ENCODE data around the gene CCDC6. TPM values are rescaled to one million over a fixed set of nuclear protein-coding genes. Genes with fewer than 3 reads are reported as not detected.
A peak's percentile ranks its signal among the peaks of the same experiment; 100 is the strongest.

Gene CCDC6
- total and polyA plus RNA-seq, 2 experiments from 2014 or later, result 19.4 to 23.2 TPM

DNA sequence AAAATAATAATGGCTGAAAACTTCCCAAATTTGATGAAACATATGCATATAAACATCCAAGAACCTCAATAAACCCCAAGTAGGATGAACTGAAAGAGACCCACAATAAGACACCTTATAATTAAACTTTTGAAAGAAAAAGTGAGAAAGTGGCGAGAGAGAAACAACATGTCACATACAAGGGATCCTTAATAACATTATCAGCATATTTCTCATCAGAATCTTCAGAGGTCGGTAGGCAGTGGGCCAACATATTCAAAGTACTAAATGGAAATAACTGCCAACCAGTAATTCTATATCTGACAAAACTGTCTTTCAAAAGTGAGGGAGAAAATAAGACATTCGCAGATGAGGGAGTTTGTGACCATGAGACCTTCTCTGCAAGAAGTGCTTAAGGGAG lies 16.6 kb upstream of the CCDC6 start:
- Histone ChIP-seq H3F3A (ENCODE audit: insufficient read depth) (no peaks in the 10 kb centered on the region), H3K27me3 (replicated peaks; ENCODE audit: insufficient read depth) (no peaks in the 10 kb centered on the region), H3K4me2 (ENCODE audit: unreplicated experiment) (no peak overlapping the region), H3K4me3 (no peak overlapping the region), H4K20me1 (ENCODE audit: insufficient read depth) (no peaks in the 10 kb centered on the region), H3K36me3 (ENCODE audit: low read depth) (no peaks in the 10 kb centered on the region), H3K27ac (no peak overlapping the region), H3K4me1 (ENCODE audit: insufficient read depth) (no peaks in the 10 kb centered on the region), H2AFZ (no peak overlapping the region), H3K9ac (no peak overlapping the region), H3K79me2 (ENCODE audit: insufficient read depth) (no peaks in the 10 kb centered on the region), H3K9me2 (ENCODE audit: insufficient read depth) (no peaks in the 10 kb centered on the region), H3K9me3 (ENCODE audit: low read depth) (no peaks in the 10 kb centered on the region)
- TF ChIP-seq EZH2 (IDR thresholded peaks at IDR 0.05; ENCODE audit: insufficient read depth, poor library complexity, severe bottlenecking) (no peak), EZH2phosphoT487 (IDR thresholded peaks at IDR 0.05; ENCODE audit: insufficient read depth, low read depth) (no peak)
- in situ Hi-C loops (cut with MboI), result no loop called here
- 17 to 25% methylated on average over 3 of the region's 3 CpGs for WGBS, 2 experiments (ENCODE audit: low coverage in 1 of 2, low lambda C conversion rate in 2 of 2, missing lambda C conversion rate in 2 of 2)
- no peak for DNase-seq

DNA sequence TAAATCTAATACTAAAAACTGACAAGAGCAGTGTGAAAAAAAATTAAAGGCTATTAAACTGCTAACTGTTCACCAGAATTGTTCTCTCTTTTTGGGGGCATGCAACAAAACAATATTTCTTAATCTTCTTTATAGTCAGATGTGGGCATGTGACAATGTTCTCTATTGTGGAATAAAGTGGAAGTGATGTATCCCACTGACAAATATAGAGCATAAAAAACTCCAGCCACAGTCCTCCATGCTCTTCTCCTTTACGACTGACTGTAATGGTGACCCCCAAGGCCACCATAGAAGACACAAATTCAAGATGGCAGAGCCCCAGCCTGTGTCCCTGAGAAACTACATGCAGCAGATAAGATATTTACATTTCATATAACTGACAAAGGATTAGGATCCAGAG lies 11.6 kb upstream of the CCDC6 start:
- in situ Hi-C loops (cut with MboI), result no loop called here
- H3K4me3 ChIP-seq, result no peak overlapping the region
- no peak overlapping the region for H2AFZ ChIP-seq
- no peaks in the 10 kb centered on the region for H3K9me2 ChIP-seq (ENCODE audit: insufficient read depth)
- no peak overlapping the region for H3K4me2 ChIP-seq (ENCODE audit: unreplicated experiment)
- no peaks in the 10 kb centered on the region for H3K79me2 ChIP-seq (ENCODE audit: insufficient read depth)
- TF ChIP-seq EZH2 (IDR thresholded peaks at IDR 0.05; ENCODE audit: insufficient read depth, poor library complexity, severe bottlenecking), result no peak
- TF ChIP-seq EZH2phosphoT487 (IDR thresholded peaks at IDR 0.05; ENCODE audit: insufficient read depth, low read depth), result no peak
- WGBS, 2 experiments (ENCODE audit: low coverage in 1 of 2, low lambda C conversion rate in 2 of 2, missing lambda C conversion rate in 2 of 2), result 31 to 36% methylated on average over 1 of the region's 1 CpG
- H3K4me1 ChIP-seq (ENCODE audit: insufficient read depth), result no peaks in the 10 kb centered on the region
- H3F3A ChIP-seq (ENCODE audit: insufficient read depth), result no peaks in the 10 kb centered on the region
- no peak overlapping the region for H3K9ac ChIP-seq
- H4K20me1 ChIP-seq (ENCODE audit: insufficient read depth), result no peaks in the 10 kb centered on the region
- DNase-seq, result no peak
- H3K27ac ChIP-seq, result no peak overlapping the region
- no peaks in the 10 kb centered on the region for H3K36me3 ChIP-seq (ENCODE audit: low read depth)
- H3K9me3 ChIP-seq (ENCODE audit: low read depth), result no peaks in the 10 kb centered on the region
- no peaks in the 10 kb centered on the region for H3K27me3 ChIP-seq (replicated peaks; ENCODE audit: insufficient read depth)

DNA sequence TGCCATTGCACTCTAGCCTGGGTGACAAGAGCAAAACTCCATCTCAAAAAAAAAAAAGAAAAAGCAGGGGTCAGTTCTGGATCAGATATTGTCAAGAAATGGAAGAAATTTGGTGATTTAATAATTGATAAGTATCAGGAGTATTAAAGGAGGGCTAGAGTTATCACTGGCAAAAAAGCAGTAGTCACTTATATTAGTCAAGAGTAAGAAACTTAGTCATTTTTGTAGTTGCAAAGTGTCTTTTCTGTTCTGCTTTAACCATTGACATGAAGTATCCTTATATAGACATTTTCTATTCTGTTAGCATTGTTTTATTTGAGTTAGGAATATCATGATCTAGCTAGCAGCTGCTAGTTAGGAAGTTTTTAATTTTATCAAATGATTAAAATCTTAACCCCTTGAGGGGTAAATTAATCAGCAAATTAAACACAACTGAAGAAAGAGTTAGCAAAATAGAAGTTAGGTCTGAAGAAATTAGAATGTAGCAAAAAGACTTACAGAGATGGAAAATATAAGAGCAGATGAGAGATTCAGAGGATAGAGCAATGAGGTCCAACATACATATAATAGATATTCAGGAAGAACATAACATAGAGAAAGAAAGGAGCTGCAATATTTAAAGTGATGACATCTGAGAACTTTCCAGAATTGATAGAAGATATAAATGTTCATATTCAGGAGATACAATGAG lies 7.3 kb upstream of the CCDC6 start:
- Histone ChIP-seq H3K4me2 (ENCODE audit: unreplicated experiment) (no peak overlapping the region), H3K9ac (no peak overlapping the region), H3K4me1 (ENCODE audit: insufficient read depth) (peaks cover 3% of the 10 kb centered on the region; the same call in 1 of the 2 replicates), H4K20me1 (ENCODE audit: insufficient read depth) (no peaks in the 10 kb centered on the region), H3K36me3 (ENCODE audit: low read depth) (no peaks in the 10 kb centered on the region), H3F3A (ENCODE audit: insufficient read depth) (peaks cover 3% of the 10 kb centered on the region), H3K27ac (no peak overlapping the region), H3K27me3 (replicated peaks; ENCODE audit: insufficient read depth) (no peaks in the 10 kb centered on the region), H2AFZ (no peak overlapping the region), H3K9me3 (ENCODE audit: low read depth) (no peaks in the 10 kb centered on the region), H3K9me2 (ENCODE audit: insufficient read depth) (no peaks in the 10 kb centered on the region), H3K4me3 (no peak overlapping the region), H3K79me2 (ENCODE audit: insufficient read depth) (no peaks in the 10 kb centered on the region)
- no peak for DNase-seq
- in situ Hi-C loops (cut with MboI), result no loop called here
- TF ChIP-seq EZH2 (IDR thresholded peaks at IDR 0.05; ENCODE audit: insufficient read depth, poor library complexity, severe bottlenecking) (no peak), EZH2phosphoT487 (IDR thresholded peaks at IDR 0.05; ENCODE audit: insufficient read depth, low read depth) (no peak)

DNA sequence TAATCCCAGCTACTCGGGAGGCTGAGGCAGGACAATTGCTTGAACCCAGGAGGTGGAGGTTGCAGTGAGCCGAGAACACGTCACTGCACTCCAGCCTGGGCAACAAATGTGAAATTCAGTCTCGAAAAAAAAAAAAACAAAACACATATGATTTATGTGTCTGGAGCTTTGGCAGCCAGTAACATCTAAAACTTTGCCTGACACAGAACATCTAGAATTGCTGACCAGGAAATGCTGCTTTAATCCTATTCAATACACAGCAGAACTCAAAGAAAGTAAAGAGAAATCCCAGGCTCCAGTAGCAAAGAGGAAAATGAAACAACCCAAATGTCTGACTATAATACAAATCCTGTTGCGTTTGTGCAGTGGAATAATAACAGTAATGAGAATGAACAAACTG lies 4.5 kb upstream of the CCDC6 start:
- no peak for DNase-seq
- Histone ChIP-seq H3K36me3 (ENCODE audit: low read depth) (no peaks in the 10 kb centered on the region), H4K20me1 (ENCODE audit: insufficient read depth) (no peaks in the 10 kb centered on the region), H3K79me2 (ENCODE audit: insufficient read depth) (peaks cover 1% of the 10 kb centered on the region), H3K9ac (no peak overlapping the region), H3K4me1 (ENCODE audit: insufficient read depth) (peaks cover 14% of the 10 kb centered on the region), H3F3A (ENCODE audit: insufficient read depth) (peaks cover 22% of the 10 kb centered on the region), H3K27ac (no peak overlapping the region), H3K9me2 (ENCODE audit: insufficient read depth) (no peaks in the 10 kb centered on the region), H3K4me3 (no peak overlapping the region), H3K9me3 (ENCODE audit: low read depth) (no peaks in the 10 kb centered on the region), H3K4me2 (ENCODE audit: unreplicated experiment) (no peak overlapping the region), H3K27me3 (replicated peaks; ENCODE audit: insufficient read depth) (no peaks in the 10 kb centered on the region), H2AFZ (peak overlapping the region; percentile 20; the same call in 1 of the 2 replicates)
- 23 to 29% methylated on average over 5 of the region's 5 CpGs for WGBS, 2 experiments (ENCODE audit: low coverage in 1 of 2, low lambda C conversion rate in 2 of 2, missing lambda C conversion rate in 2 of 2)
- TF ChIP-seq EZH2 (IDR thresholded peaks at IDR 0.05; ENCODE audit: insufficient read depth, poor library complexity, severe bottlenecking), result no peak
- no peak for TF ChIP-seq EZH2phosphoT487 (IDR thresholded peaks at IDR 0.05; ENCODE audit: insufficient read depth, low read depth)
- in situ Hi-C loops (cut with MboI), result no loop called here

All from GM23248 (cell line).